K562 (cell line): ENCODE measurements around the gene CHRNA3. TPM values are rescaled to one million over a fixed set of nuclear protein-coding genes. Genes with fewer than 3 reads are reported as not detected.

Experiments
- ATAC-seq: fragments of 200-7000 bp; cut with Tn5 transposase; 3 replicates; pipeline ENCODE4 v1.9.1; 2020; ENCODE audit warnings: moderate library complexity
- BruUV-seq: library from RNA; stranded (reverse); fragments of 400-500 nt; replicated peaks from 2 replicates; lab custom pipeline; 2021; lab: Mats Ljungman, UMichigan
- CTCF ChIA-PET: fragments of 300-600 bp; formaldehyde crosslinking; extraction: SDS; loops from one replicate; lab custom pipeline; 2021; ENCODE audit warnings: low intra/inter-chr PET ratio; lab: Yijun Ruan, JAX
- POLR2A ChIA-PET: fragments of 300-600, 350-650 bp; sonication (Branson Sonifier 250); formaldehyde crosslinking; extraction: SDS; loops from one replicate; lab custom pipeline; 2021; ENCODE audit warnings: antibody characterized with exemption, inconsistent platforms; lab: Yijun Ruan, JAX
- DNase-seq, 4 experiments: peaks; one replicate each; pipeline versions ENCODE4 v3.0.0 to v3.0.0-alpha.2; 2011 to 2018; ENCODE audit warnings: low spot score in 3 of 4, mixed read lengths in 3 of 4; ENCODE audit errors: extremely low read depth in 1 of 4
- FAIRE-seq: peaks from 2 replicates; lab custom pipeline; 2011; peaks lifted over from hg19 to GRCh38; lab: Jason Lieb, UNC
- H2AFZ ChIP-seq: 2 replicates; pipeline ENCODE4 v1.6.0; 2011; ENCODE audit warnings: low read depth, low read length, control low read depth, inconsistent platforms
- H3K27ac ChIP-seq: fragments of 200-600 bp; 3 replicates; pipeline ENCODE4 v1.8.0; 2011; ENCODE audit warnings: low read depth, mild to moderate bottlenecking, control low read depth, inconsistent platforms, low read length, moderate library complexity, mixed read lengths; ENCODE audit errors: extremely low read depth
- H3K27me3 ChIP-seq, 2 experiments: fragments of 300-600 bp in 1 of 2; 2 replicates in 1 of 2; 3 replicates in 1 of 2; pipeline versions ENCODE4 v1.6.0 to v1.8.0; 2011; ENCODE audit warnings: inconsistent platforms in 2 of 2, low read length in 2 of 2, mild to moderate bottlenecking in 1 of 2, mixed read lengths in 1 of 2, moderate library complexity in 1 of 2; ENCODE audit not compliant: control insufficient read depth in 2 of 2, insufficient read depth in 2 of 2
- H3K36me3 ChIP-seq: fragments of 300-600 bp; 3 replicates; pipeline ENCODE4 v1.8.0; 2011; ENCODE audit warnings: mild to moderate bottlenecking, low read length, inconsistent platforms; ENCODE audit not compliant: control insufficient read depth, insufficient read depth
- H3K4me1 ChIP-seq, 2 experiments: fragments of 200-600 bp in 1 of 2; replicated peaks in 1 of 2; 2 replicates in 1 of 2; 3 replicates in 1 of 2; pipeline versions ENCODE4 v1.5.1 to v1.8.0; 2011; ENCODE audit warnings: inconsistent platforms in 2 of 2, low read length in 2 of 2, mild to moderate bottlenecking in 1 of 2, mixed read lengths in 1 of 2, moderate library complexity in 1 of 2; ENCODE audit not compliant: control insufficient read depth in 2 of 2, insufficient read depth in 2 of 2
- H3K4me2 ChIP-seq: 2 replicates; pipeline ENCODE4 v1.6.1; 2011; ENCODE audit warnings: low read length, control low read depth, inconsistent platforms, mixed read lengths; ENCODE audit not compliant: insufficient read depth
- H3K4me3 ChIP-seq: fragments of 200-600 bp; sonication (generic), shearing (Covaris generic); 2 replicates; pipeline ENCODE4 v1.5.1; 2016; ENCODE audit warnings: control low read depth, inconsistent platforms
- H3K79me2 ChIP-seq: fragments of 200-600 bp; 3 replicates; pipeline ENCODE4 v1.8.0; 2011; ENCODE audit warnings: low read length, inconsistent platforms; ENCODE audit not compliant: control insufficient read depth, insufficient read depth
- H3K9ac ChIP-seq, 2 experiments: 2 replicates each; pipeline versions ENCODE4 v1.6.0 to v1.6.1; 2011; ENCODE audit warnings: low read depth in 2 of 2, low read length in 2 of 2, control low read depth in 1 of 2, inconsistent platforms in 1 of 2, mild to moderate bottlenecking in 1 of 2, mixed read lengths in 1 of 2; ENCODE audit not compliant: insufficient read depth in 1 of 2
- H3K9me1 ChIP-seq: one replicate; pipeline ENCODE4 v1.6.0; 2011; ENCODE audit warnings: inconsistent platforms, mild to moderate bottlenecking, low read length, moderate library complexity; ENCODE audit not compliant: control insufficient read depth, insufficient read depth
- H3K9me3 ChIP-seq: replicated peaks from 2 replicates; pipeline ENCODE4 v1.5.1; 2011; ENCODE audit warnings: low read depth, low read length, inconsistent platforms; ENCODE audit not compliant: control insufficient read depth, insufficient read depth
- H4K20me1 ChIP-seq: replicated peaks from 2 replicates; pipeline ENCODE4 v1.6.1; 2011; ENCODE audit warnings: low read length, inconsistent platforms, mixed read lengths; ENCODE audit not compliant: control insufficient read depth, insufficient read depth
- EGR1 ChIP-seq: fragments of 450-650 bp; conservative IDR thresholded peaks from 2 replicates; pipeline ENCODE4 v1.6.1; 2017; ENCODE audit warnings: mild to moderate bottlenecking
- POLR2A ChIP-seq: fragments of 450-650 bp; conservative IDR thresholded peaks from 2 replicates; pipeline ENCODE4 v1.6.1; 2016
- POLR2G ChIP-seq: fragments of 200-400 bp; formaldehyde crosslinking; IDR thresholded peaks from 2 replicates; pipeline ENCODE4 v1.6.1; 2017; ENCODE audit warnings: low read depth, mild to moderate bottlenecking, antibody characterized with exemption, low read length, moderate library complexity
- ZNF239 ChIP-seq: fragments of 250-450 bp; sonication (Bioruptor Pico); IDR thresholded peaks from 2 replicates; pipeline ENCODE4 v1.4.0; 2020; ENCODE audit warnings: mild to moderate bottlenecking
- WGBS: fragments of 100-300 bp; shearing (Covaris generic); methylation state at CpG from one replicate; pipeline ENCODE4 v1.1.6; 2016; ENCODE audit warnings: low coverage, mixed read lengths; ENCODE audit not compliant: insufficient coverage; ENCODE audit errors: missing lambda C conversion rate; 5-methylcytosine and 5-hydroxymethylcytosine counted together
- in situ Hi-C: fragments of 300-500 bp; cut with MboI; formaldehyde crosslinking; loops from 4 replicates; pipeline ENCODE4 v1.15.0; 2018; ENCODE audit warnings: inconsistent platforms, mixed read lengths
- intact Hi-C: fragments of 100-400 bp; cut with micrococcal nuclease; formaldehyde crosslinking; loops from 2 replicates; pipeline ENCODE4 v1.14.2; 2022
- polyA plus RNA-seq, 8 experiments: library from polyadenylated mRNA; depleted of rRNA in 4 of 8; stranded (reverse) in 5 of 8; unstranded in 3 of 8; fragments of >200 nt; fragmentation: Nextera tagmentation in 2 of 8; fragmentation: Illumina TruSeq in 1 of 8; extraction: Ambion mirVana in 2 of 8; extraction: Trizol in 1 of 8; gene quantifications; 2 replicates each; pipeline versions ENCODE4 v1.2.1 to v1.2.3, GENCODE V29; 2011 to 2014; ENCODE audit warnings: inconsistent platforms in 1 of 8, missing spikeins in 1 of 8
- total RNA-seq, 7 experiments: library from RNA; depleted of rRNA in 6 of 7; stranded (reverse); fragments of >200 nt in 6 of 7; fragmentation: Illumina TruSeq in 2 of 7; extraction: Trizol in 2 of 7; gene quantifications; 2 replicates each; pipeline versions ENCODE4 v1.2.1 to v1.2.3, GENCODE V29; 2011 to 2021; ENCODE audit warnings: low replicate concordance in 1 of 7

Gene CHRNA3
- total and polyA plus RNA-seq, 9 of the 15 experiments (the other 6 are each of a cell fraction or from before 2014, with no cell fraction given) = 0.01 TPM; not detected in 8

GRCh38 chr15:78640527-78641101, 19.8 kb upstream of the CHRNA3 start:
- Histone ChIP-seq H3K4me1 (peaks cover 3 to 12% of the 10 kb centered on the region in 2 experiments; a peak in 3 of 5 replicates), H3K79me2 (no peaks in the 10 kb centered on the region), H3K27me3 (peaks cover 9 to 30% of the 10 kb centered on the region in 2 experiments; a peak in 4 of 5 replicates), H3K4me3 (peak overlapping the region; percentile 13; the same call in 1 of the 2 replicates), H3K9ac (no peak overlapping the region), H3K27ac (no peak overlapping the region), H2AFZ (peak overlapping the region; percentile 44), H3K36me3 (no peaks in the 10 kb centered on the region), H3K4me2 (peak overlapping the region; percentile 33; the same call in 1 of the 2 replicates), H3K9me1 (no peaks in the 10 kb centered on the region), H4K20me1 (0 out of 2 replicates have a peak, but pooled peaks cover 3% of the 10 kb centered on the region), H3K9me3 (no peaks in the 10 kb centered on the region)
- TF ChIP-seq POLR2A (no peak), EGR1 (peak; percentile 91), ZNF239 (CRISPR knock-in tag) (no peak), POLR2G (no peak)
- ATAC-seq = peak; percentile 63
- no TSS peak for BruUV-seq
- no peak for FAIRE-seq
- under 1% methylated on average over 17 of the region's 32 CpGs for WGBS
- ChIA-PET CTCF (interaction anchor here (1.1 kb wide), 1 partner anchor 68 kb away, joined by 3 read pairs; no protein-coding TSS in a partner anchor), POLR2A (interaction anchor here (0.6 to 1.0 kb wide), 2 partner anchors 11 to 12 kb away, joined by 4 read pairs; no protein-coding TSS in a partner anchor)
- peak in 3 of 4 experiments; percentile 24 to 88 (median 86) for DNase-seq
- in situ Hi-C loops (no loop called here), intact Hi-C loops (no loop called here)
